HG03045 (cell line): Measurements from ENCODE around the gene CRYGD.
"Not testable (repeated sequence)": the region's sequence is repeated elsewhere in the genome, so short reads cannot be mapped to it uniquely, and the experiment has no call there.

ENCODE experiments used
- ATAC-seq: cut with Tn5 transposase; IDR thresholded peaks from one replicate; pipeline ENCODE4 v1.9.1; 2021; ENCODE audit warnings: mild to moderate bottlenecking, moderate library complexity; ENCODE audit not compliant: unreplicated experiment

The CRYGD gene

DNA sequence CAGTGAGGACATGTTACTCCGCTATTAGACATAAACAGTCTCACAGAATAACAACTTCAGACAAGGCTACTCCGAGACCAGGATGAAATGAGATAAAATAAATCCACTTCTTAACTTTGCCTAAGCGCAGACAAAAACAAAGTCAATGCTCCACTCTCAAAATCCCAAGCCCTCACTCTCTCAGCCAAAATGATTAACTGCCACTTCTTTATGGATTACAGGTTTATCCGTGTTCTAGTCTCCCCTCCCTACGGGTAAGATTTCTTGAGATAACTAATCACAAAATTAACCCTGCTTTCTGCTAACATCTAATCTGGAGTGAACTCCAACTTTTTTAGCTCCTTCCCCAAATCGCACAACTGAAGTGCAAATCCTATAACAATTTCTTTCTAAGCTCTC lies 6.4 kb upstream of the CRYGD start:
- no peak for ATAC-seq

GRCh38 chr2:208129744-208130711 lies 5.7 kb upstream of the CRYGD start, which contains the start of gene CRYGC:
Gene CRYGC (minus strand): TSS chr2:208129828. CDS start chr2:208129792, 36 bp downstream.
- no peak for ATAC-seq

DNA sequence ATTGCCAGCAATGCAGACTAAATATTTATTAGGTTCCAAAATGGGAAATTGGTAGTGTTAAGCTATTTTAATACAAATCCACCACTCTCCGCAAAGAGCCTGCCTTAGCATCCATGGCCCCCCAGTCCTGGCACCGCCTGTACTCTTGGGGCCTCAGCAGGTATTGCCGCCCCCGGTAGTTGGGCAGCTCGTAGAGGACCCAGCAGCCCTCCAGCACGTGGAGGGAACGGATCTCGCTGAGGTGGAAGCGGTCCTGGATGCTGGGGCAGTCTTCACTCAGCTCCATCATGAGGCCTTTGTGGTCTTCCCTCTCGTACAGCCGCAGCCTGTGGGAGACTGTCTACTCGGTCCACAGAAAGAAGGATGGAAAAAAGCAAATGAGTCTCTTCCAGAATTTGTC lies 3.8 kb upstream of the CRYGD start:
- ATAC-seq, result no peak

DNA sequence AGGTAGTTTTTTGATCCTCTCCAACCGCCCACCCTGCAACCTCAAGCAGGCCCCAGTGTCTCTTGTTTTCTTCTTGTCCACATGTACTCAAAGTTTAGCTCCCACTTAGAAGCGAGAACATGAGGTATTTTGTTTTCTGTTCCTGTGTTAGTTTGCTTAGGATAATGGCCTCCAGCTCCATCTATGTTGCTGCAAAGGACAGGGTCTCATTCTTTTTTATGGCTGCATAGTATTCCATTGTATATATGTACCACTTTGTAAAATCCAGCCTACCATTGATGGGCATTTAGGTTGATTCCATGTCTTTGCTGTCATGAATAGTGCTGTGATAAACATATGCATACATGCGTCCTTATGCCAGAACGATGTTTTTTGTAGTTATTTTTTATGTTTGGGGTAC lies 2.8 kb upstream of the CRYGD start:
- ATAC-seq, result no peak

GRCh38 chr2:208125251-208125650 lies 927 bp upstream of the CRYGD start:
- no peak for ATAC-seq

GRCh38 chr2:208122248-208122647 lies 2.1 kb downstream of the CRYGD start:
- no peak for ATAC-seq

DNA sequence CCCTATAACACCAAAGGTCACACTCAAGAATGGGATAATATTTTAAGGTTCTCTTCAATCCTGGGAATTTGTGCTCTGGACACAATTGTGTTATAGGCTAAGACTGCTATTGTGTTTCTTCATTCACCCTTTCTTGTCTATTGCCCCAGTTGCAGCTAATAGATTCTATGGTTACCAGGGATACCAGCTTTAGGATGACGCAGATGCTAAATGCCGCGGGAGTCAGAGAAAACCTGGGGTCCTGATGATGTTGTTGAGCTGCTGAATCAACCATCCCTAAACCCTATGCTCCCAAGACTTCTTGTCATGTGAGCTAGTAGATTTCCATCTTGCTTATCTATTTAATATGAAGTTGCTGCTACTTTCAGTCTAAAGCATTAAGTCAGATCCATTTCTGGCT lies 5.4 kb downstream of the CRYGD start:
- no peak for ATAC-seq

DNA sequence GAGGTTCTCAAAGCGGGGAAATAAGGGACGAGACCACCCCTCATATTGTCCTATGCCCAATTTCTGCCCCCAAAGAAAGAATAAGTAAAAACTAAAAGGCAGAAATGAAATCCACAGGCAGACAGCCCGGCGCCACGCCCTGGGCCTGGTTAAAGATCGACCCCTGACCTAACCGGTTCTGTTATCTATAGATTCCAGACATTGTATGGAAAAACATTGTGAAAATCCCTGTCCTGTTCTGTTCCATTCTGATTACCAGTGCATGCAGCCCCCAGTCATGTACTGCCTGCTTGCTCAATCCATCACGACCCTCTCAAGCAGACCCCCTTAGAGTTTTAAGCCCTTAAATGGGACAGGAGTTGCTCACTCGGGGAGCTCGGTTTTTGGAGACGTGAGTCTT lies 6.9 kb downstream of the CRYGD start:
- ATAC-seq, result not testable (repeated sequence)

- ATAC-seq, result no peak
Observed at GRCh38 chr2:208112969-208113368, 11.4 kb downstream of the CRYGD start.

- ATAC-seq, result not testable (repeated sequence)
Observed at GRCh38 chr2:208112273-208112745, 12.0 kb downstream of the CRYGD start.

DNA sequence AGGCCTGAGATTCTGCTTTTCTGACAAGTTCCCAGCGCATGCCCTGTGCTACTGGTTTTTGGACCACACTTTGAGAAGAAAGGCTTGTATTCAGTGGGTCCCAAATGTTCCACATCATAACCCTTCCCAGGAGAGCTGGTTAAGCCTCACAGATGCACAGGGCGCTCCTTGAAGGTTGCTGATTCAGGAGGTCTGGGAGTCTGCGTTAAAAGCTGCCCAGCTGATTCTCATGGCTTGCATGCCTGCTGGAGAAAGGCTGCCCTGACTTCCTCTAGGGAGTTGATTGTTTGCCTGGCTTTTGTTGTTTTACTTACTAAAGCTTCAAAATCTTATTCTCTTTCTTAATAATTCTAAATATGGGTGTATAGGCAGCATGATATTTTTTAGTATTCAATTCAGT lies 20.7 kb downstream of the CRYGD start:
- no peak for ATAC-seq

DNA sequence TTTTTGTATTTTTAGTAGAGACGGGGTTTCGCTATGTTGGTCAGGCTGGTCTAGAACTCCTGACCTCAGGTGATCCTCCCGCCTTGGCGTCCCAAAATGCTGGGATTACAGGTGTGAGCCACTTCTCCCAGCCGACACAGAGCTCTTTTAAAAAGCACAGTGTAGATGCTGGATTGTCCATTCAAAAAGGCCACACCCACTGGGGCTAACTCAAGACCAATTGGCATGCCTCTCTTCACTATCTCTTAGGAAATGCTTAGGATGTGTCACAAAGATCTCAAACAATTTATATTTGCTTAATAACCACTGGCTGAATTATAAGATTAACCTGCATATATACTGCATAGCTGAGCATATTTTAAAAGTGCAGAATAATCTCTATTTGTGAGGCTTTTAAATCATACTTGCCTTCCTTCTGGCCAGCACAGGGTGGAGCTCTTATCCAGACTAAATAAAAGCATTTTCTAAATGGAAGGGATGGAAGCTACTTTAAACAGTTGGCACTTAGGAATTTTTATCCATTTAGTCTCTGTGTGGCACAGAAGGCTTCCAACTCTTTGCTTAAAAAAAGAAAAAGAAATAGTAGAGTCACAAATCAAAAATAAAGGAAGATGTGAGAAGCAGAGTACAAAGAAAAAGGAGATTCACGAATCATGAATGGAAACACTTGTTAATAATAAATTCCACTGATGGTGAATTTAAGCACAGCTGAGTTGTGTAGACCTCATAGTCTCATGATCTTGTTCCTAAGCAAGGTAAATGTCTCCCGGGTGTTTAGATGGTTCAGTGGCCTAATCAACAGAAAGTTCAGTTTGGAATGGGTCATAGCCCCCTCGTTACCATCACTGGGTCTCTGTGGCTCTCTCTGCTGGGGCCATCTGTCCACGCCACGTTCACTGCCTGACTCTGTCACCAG lies 22.4 kb downstream of the CRYGD start:
- no peak for ATAC-seq

- ATAC-seq, result no peak
Observed at GRCh38 chr2:208099682-208100470, 24.4 kb downstream of the CRYGD start.

DNA sequence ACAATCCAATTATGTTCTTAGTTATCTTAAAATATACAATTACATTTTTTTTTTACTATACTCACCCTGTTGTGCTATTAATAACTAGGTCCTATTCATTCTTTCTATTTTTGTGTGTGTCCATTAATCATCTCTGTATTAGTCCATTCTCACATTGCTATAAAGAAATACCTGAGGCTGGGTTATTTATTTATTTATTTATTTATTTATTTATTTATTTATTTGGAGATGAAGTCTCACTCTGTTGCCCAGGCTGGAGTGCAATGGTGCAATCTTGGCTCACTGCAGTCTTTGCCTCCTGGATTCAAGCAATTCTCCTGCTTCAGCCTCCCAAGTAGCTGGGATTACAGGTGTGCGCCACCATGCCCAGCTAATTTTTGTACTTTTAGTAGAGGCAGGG lies 25.6 kb downstream of the CRYGD start:
- ATAC-seq, result not testable (repeated sequence)

DNA sequence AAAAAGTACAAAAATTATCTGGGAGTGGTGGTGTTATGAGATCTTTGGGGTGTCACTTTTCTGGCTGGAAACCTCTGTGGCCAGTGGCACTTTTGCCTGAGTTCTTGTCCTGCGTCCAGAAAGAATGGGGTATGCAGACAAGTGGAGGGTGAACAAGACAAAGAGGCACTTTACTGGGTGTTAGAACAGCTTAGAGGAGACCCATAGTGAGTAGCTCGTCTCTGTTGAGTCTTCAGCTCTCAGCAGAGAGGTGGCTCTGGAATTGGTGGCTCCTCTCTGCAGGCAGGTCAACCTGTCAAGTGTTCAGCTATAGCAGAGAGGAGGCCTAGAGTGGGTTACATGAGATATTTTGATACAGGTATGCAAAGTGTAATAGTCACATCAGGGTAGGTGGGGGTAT lies 26.1 kb downstream of the CRYGD start:
- no peak for ATAC-seq

GRCh38 chr2:208097801-208098200 lies 26.5 kb downstream of the CRYGD start:
- no peak for ATAC-seq

DNA sequence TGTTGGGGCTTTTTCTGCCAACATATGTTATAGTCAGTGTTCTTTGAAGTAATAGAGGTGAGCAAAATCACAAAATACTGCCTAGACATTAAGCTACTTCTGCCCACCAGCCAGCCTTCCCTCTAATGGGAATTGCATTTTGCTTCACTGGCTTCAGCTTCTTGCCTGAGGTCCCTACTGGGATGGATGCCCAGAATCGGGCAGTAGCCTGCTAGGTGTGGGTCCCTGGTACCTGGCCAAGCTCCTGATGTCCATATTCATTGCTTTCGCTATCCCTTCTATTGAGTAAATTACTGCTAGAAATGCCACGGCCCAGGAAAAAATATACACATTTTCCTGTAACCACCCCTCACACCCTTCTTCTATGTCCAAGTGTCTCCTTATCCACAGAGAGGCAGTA lies 27.0 kb downstream of the CRYGD start:
- no peak for ATAC-seq

GRCh38 chr2:208096080-208096479 lies 28.2 kb downstream of the CRYGD start:
- no peak for ATAC-seq

GRCh38 chr2:208093128-208093527 lies 31.2 kb downstream of the CRYGD start:
- no peak for ATAC-seq

DNA sequence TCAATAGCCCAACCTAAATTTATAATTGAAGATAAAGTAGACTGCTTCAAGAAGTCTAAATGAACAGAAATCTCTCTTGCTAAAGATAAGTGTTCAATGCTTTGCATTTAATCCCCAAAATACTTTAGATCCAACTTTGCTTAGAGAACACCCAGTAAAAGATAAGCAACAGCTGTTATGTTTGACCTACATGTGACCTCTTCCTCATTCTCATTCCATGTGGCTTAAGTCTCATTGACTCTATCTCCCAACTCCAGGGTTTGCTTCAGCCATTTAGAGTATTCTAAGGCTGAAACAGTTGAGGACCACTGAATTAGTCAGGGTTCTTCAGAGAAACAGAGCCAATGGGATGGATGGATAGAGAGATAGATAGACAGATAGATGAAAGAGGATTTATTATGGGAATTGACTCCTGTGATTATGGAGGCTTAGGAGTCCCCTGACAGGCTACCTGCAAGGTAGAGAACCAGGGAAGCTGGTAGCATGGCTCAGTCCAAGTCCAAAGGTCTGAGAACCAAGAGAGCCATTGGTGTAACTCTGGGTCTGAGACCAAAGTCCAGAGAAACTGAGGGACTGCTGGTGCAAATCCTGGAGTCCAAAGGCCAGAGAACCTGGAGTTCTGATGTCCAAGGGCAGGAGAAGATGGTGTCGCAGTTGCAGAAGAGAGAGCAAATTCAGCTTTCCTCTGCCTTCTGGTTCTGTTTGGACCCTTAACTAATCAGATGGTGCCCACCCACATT lies 32.1 kb downstream of the CRYGD start:
- ATAC-seq, result no peak
